Gastrocnemius medialis (tissue), 4 donors: ENCODE measurements around the gene AUTS2.

Experiments
- CTCF ChIP-seq, 5 experiments: fragments of 450-650 bp in 3 of 5; fragments of 200-600 bp in 2 of 5; sonication (generic) in 2 of 5; IDR thresholded peaks in 4 of 5; conservative IDR thresholded peaks in 1 of 5; 1 replicate in 4 of 5; 2 replicates in 1 of 5; pipeline ENCODE4 v1.5.1; 2016 to 2019; ENCODE audit warnings: antibody characterized with exemption in 5 of 5, mild to moderate bottlenecking in 3 of 5, moderate library complexity in 3 of 5
- POLR2A ChIP-seq, 2 donors: fragments of 450-650 bp; IDR thresholded peaks; one replicate each; pipeline ENCODE4 v1.6.1; 2017; ENCODE audit warnings: antibody characterized with exemption in 2 of 2, mild to moderate bottlenecking in 2 of 2, moderate library complexity in 2 of 2

- TF ChIP-seq CTCF (IDR thresholded peaks at IDR 0.05 in 4 of 5, conservative IDR thresholded peaks at IDR 0.05 in 1 of 5), result no peak
- TF ChIP-seq POLR2A (IDR thresholded peaks at IDR 0.05), result no peak
Measured at GRCh38 chr7:70773406-70773805, 1175.1 kb downstream of the AUTS2 start.
